GM18502 (cell line): ENCODE results near the gene VEGFA.
"Not testable (repeated sequence)": the region's sequence is repeated elsewhere in the genome, so short reads cannot be mapped to it uniquely, and the experiment has no call there.

Experiments used
- ATAC-seq: cut with Tn5 transposase; IDR thresholded peaks from one replicate; pipeline ENCODE4 v1.9.1; 2021; ENCODE audit warnings: mild to moderate bottlenecking; ENCODE audit not compliant: unreplicated experiment, poor library complexity

The VEGFA gene

GRCh38 chr6:43814111-43814510, 44.1 kb downstream of the VEGFA start:
- ATAC-seq, result no peak

GRCh38 chr6:43814865-43815264, 44.9 kb downstream of the VEGFA start:
- no peak for ATAC-seq

GRCh38 chr6:43817192-43817591, 47.2 kb downstream of the VEGFA start:
- ATAC-seq, result no peak

GRCh38 chr6:43818973-43819372, 49.0 kb downstream of the VEGFA start:
- not testable (repeated sequence) for ATAC-seq

GRCh38 chr6:43819958-43820357, 49.9 kb downstream of the VEGFA start:
- no peak for ATAC-seq

- ATAC-seq, result no peak
Measured at GRCh38 chr6:43820486-43820885, 50.5 kb downstream of the VEGFA start.

- no peak for ATAC-seq
Measured at GRCh38 chr6:43821101-43821886, 51.3 kb downstream of the VEGFA start.

GRCh38 chr6:43823390-43823789, 53.4 kb downstream of the VEGFA start:
- no peak for ATAC-seq

- ATAC-seq, result no peak
Measured at GRCh38 chr6:43823879-43824702, 54.1 kb downstream of the VEGFA start.

- ATAC-seq, result no peak
Measured at GRCh38 chr6:43824703-43825064, 54.7 kb downstream of the VEGFA start.

GRCh38 chr6:43825187-43826115, 55.4 kb downstream of the VEGFA start:
- no peak for ATAC-seq

- ATAC-seq, result no peak
Measured at GRCh38 chr6:43826730-43827129, 56.7 kb downstream of the VEGFA start.

- no peak for ATAC-seq
Measured at GRCh38 chr6:43827898-43828297, 57.9 kb downstream of the VEGFA start.

GRCh38 chr6:43828711-43829110, 58.7 kb downstream of the VEGFA start:
- ATAC-seq, result no peak

GRCh38 chr6:43829470-43829869, 59.5 kb downstream of the VEGFA start:
- ATAC-seq, result no peak

GRCh38 chr6:43830775-43831174, 60.8 kb downstream of the VEGFA start:
- ATAC-seq, result no peak

GRCh38 chr6:43831191-43831590, 61.2 kb downstream of the VEGFA start:
- no peak for ATAC-seq

- ATAC-seq, result no peak
Measured at GRCh38 chr6:43833223-43833995, 63.4 kb downstream of the VEGFA start.

- ATAC-seq, result no peak
Measured at GRCh38 chr6:43833996-43834390, 64.0 kb downstream of the VEGFA start.
